ENCODE data around the gene PDSS2.

PDSS2 gene

DNA sequence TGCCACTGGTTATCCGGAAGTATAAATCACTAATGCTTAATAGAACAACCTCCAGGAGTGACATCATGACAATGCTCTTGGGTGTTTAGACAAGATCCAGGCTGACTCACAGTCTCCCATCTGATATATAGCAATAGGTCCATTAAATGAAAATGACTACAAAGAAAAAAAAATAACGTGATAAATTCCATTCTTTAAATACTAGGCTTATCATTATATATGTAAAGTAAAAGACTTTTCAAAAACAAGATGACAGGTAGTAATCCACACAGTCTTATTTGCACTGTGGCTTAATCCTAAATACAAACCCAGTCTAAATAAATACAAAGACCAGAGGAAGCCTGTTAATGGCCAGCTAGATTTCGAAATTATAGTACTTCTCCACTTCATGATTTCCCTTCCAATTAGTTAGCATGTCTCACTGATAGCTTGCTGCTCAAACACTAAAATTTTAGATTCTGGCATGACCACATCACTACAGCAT is 195.0 kb downstream of the PDSS2 start:
- peak; percentile 91 for DNase-seq (ENCODE audit: low read depth)
- TF ChIP-seq CTCF (IDR thresholded peaks at IDR 0.05; ENCODE audit: insufficient read depth, low read depth, low read length, missing control alignments), result no peak

GRCh38 chr6:107259951-107260350 is 199.4 kb downstream of the PDSS2 start:
- DNase-seq (ENCODE audit: low read depth), result no peak
- no peak overlapping the region for H3K4me3 ChIP-seq (ENCODE audit: low read length)
- TF ChIP-seq CTCF (IDR thresholded peaks at IDR 0.05; ENCODE audit: insufficient read depth, low read depth, low read length, missing control alignments), result no peak

More for the DNA sequence above, 195.0 kb downstream of the PDSS2 start:
- H3K4me3 ChIP-seq (ENCODE audit: low read length), result no peak overlapping the region

- no peak for DNase-seq (ENCODE audit: low read depth)
- no peak overlapping the region for H3K4me3 ChIP-seq (ENCODE audit: low read length)
- no peak for TF ChIP-seq CTCF (IDR thresholded peaks at IDR 0.05; ENCODE audit: insufficient read depth, low read depth, low read length, missing control alignments)
Measured at GRCh38 chr6:107248147-107248546, 211.2 kb downstream of the PDSS2 start.

DNA sequence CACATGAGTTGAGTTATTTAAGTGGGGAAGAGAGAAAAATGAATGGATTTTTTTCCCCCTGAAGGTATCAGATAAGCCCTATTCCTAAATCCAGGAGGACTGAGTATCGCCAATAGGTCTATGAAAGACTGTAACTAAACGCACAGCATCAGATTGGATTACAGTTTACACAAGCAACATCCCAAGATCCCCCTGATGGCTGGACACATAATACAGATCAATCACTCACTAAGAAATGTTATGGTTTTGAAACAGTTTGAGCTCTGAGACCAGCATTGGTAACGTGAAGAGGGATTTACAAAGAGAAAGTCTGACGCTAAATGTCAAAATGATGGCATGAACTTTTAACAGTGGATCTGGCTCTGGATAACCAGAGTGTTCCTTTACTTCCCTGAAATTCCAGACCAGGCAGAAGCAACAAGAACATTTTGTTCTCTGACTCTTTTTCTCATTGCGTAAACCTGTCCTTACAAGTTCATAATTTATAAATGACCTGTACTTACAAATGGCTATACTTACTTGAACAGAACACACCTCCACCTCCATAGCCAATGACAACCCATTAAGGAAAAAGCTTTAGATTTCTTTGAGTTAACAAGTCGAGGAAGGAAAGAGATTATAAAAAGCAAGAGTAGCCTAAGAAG is 212.3 kb downstream of the PDSS2 start:
- DNase-seq (ENCODE audit: low read depth), result peak; percentile 78
- peak overlapping the region; percentile 1 for H3K4me3 ChIP-seq (ENCODE audit: low read length)
- TF ChIP-seq CTCF (IDR thresholded peaks at IDR 0.05; ENCODE audit: insufficient read depth, low read depth, low read length, missing control alignments), result no peak

- H3K4me3 ChIP-seq (ENCODE audit: low read length), result no peak overlapping the region
- no peak for DNase-seq (ENCODE audit: low read depth)
- TF ChIP-seq CTCF (IDR thresholded peaks at IDR 0.05; ENCODE audit: insufficient read depth, low read depth, low read length, missing control alignments), result no peak
Measured at GRCh38 chr6:107246249-107246971, 213.0 kb downstream of the PDSS2 start.

GRCh38 chr6:107244742-107245480 is 214.5 kb downstream of the PDSS2 start:
- DNase-seq (ENCODE audit: low read depth), result no peak
- TF ChIP-seq CTCF (IDR thresholded peaks at IDR 0.05; ENCODE audit: insufficient read depth, low read depth, low read length, missing control alignments), result no peak
- no peak overlapping the region for H3K4me3 ChIP-seq (ENCODE audit: low read length)

Measured in epithelial cell of esophagus (primary cell).